Endothelial cell of umbilical vein (primary cell): Measurements from ENCODE around the gene LRSAM1. TPM values are rescaled to one million over a fixed set of nuclear protein-coding genes. Genes with fewer than 3 reads are reported as not detected.
A peak's percentile ranks its signal among the peaks of the same experiment; 100 is the strongest.

Experiments used
- BruUV-seq: library from RNA; stranded (reverse); fragments of 400-500 nt; replicated peaks from 2 replicates; lab custom pipeline; 2021; lab: Mats Ljungman, UMichigan
- CTCF ChIA-PET: fragments of 300-600, 350-600 bp; sonication (Branson Sonifier 250); formaldehyde crosslinking; loops from one replicate; lab custom pipeline; 2021; ENCODE audit warnings: antibody characterized with exemption, inconsistent platforms; lab: Charles Lee
- POLR2A ChIA-PET: fragments of 300-600, 350-600 bp; sonication (Branson Sonifier 250); formaldehyde crosslinking; loops from one replicate; lab custom pipeline; 2021; ENCODE audit warnings: antibody characterized with exemption, inconsistent platforms; lab: Charles Lee
- DNase-seq: peaks from one replicate; pipeline ENCODE4 v3.0.0-alpha.2; 2011; ENCODE audit warnings: low read depth, low spot score
- FAIRE-seq: peaks from 2 replicates; lab custom pipeline; 2011; peaks lifted over from hg19 to GRCh38; lab: Jason Lieb, UNC
- H2AFZ ChIP-seq: 2 replicates; pipeline ENCODE4 v1.6.0; 2012; ENCODE audit warnings: low read depth, low read length, control low read depth, inconsistent platforms
- H3K27ac ChIP-seq: 2 replicates; pipeline ENCODE4 v1.5.1; 2011; ENCODE audit warnings: low read depth, mild to moderate bottlenecking, control low read depth, low read length, moderate library complexity; ENCODE audit not compliant: insufficient read depth
- H3K27me3 ChIP-seq, 2 experiments: 2 replicates each; pipeline versions ENCODE4 v1.6.0 to v1.6.1; 2011; ENCODE audit warnings: low read length in 2 of 2, mixed read lengths in 1 of 2; ENCODE audit not compliant: control insufficient read depth in 2 of 2, insufficient read depth in 2 of 2
- H3K36me3 ChIP-seq, 2 experiments: 2 replicates in 1 of 2; 3 replicates in 1 of 2; pipeline ENCODE4 v1.5.1; 2011; ENCODE audit warnings: low read length in 2 of 2, mild to moderate bottlenecking in 1 of 2, moderate library complexity in 1 of 2; ENCODE audit not compliant: control insufficient read depth in 2 of 2, insufficient read depth in 2 of 2; ENCODE audit errors: extremely low read depth in 1 of 2
- H3K4me1 ChIP-seq: 3 replicates; pipeline ENCODE4 v1.5.1; 2011; ENCODE audit warnings: mild to moderate bottlenecking, low read length; ENCODE audit not compliant: control insufficient read depth, insufficient read depth; ENCODE audit errors: extremely low read depth
- H3K4me2 ChIP-seq: 2 replicates; pipeline ENCODE4 v1.6.1; 2011; ENCODE audit warnings: low read length, control low read depth, mixed read lengths; ENCODE audit not compliant: insufficient read depth
- H3K4me3 ChIP-seq, 3 experiments: fragments of 200-600 bp in 1 of 3; sonication (generic), shearing (Covaris generic) in 1 of 3; replicated peaks in 1 of 3; 2 replicates each; pipeline ENCODE4 v1.5.1; 2011 to 2016; ENCODE audit warnings: control low read depth in 3 of 3, low read length in 3 of 3, mild to moderate bottlenecking in 2 of 3, inconsistent platforms in 1 of 3, low read depth in 1 of 3, moderate library complexity in 1 of 3; ENCODE audit not compliant: insufficient read depth in 1 of 3
- H3K79me2 ChIP-seq: 2 replicates; pipeline ENCODE4 v1.6.0; 2012; ENCODE audit warnings: low read length, inconsistent platforms; ENCODE audit not compliant: control insufficient read depth, insufficient read depth
- H3K9ac ChIP-seq: replicated peaks from 2 replicates; pipeline ENCODE3; 2011; ENCODE audit warnings: low read length, control low read depth; ENCODE audit not compliant: insufficient read depth; ENCODE audit errors: extremely low read depth
- H3K9me1 ChIP-seq: replicated peaks from 3 replicates; pipeline ENCODE4 v1.6.0; 2011; ENCODE audit warnings: mild to moderate bottlenecking, low read length; ENCODE audit not compliant: control insufficient read depth, insufficient read depth; ENCODE audit errors: extremely low read depth
- H3K9me3 ChIP-seq: replicated peaks from 2 replicates; pipeline ENCODE4 v1.5.1; 2012; ENCODE audit warnings: low read length, inconsistent platforms; ENCODE audit not compliant: control insufficient read depth, insufficient read depth
- H4K20me1 ChIP-seq: replicated peaks from 2 replicates; pipeline ENCODE3; 2011; ENCODE audit warnings: mild to moderate bottlenecking, low read length; ENCODE audit not compliant: control insufficient read depth, insufficient read depth; ENCODE audit errors: extremely low read depth
- EZH2 ChIP-seq: IDR thresholded peaks from 2 replicates; pipeline ENCODE4 v1.6.1; 2012; ENCODE audit warnings: borderline replicate concordance, low read depth, mild to moderate bottlenecking, moderate library complexity, low read length, inconsistent platforms; ENCODE audit not compliant: severe bottlenecking
- JUN ChIP-seq: IDR thresholded peaks from 2 replicates; pipeline ENCODE4 v1.6.1; 2011; ENCODE audit warnings: borderline replicate concordance, low read depth; ENCODE audit not compliant: insufficient read length, insufficient read depth
- POLR2A ChIP-seq: IDR thresholded peaks from 2 replicates; pipeline ENCODE4 v1.6.1; 2012; ENCODE audit warnings: low read depth, mild to moderate bottlenecking, control low read depth, low read length
- POLR2AphosphoS5 ChIP-seq: IDR thresholded peaks from 2 replicates; pipeline ENCODE4 v1.6.1; 2012; ENCODE audit warnings: low read depth, mild to moderate bottlenecking, control low read depth, low read length, moderate library complexity; ENCODE audit not compliant: insufficient read depth
- dilution Hi-C: fragments of 300-500 bp; cut with MboI; formaldehyde crosslinking; loops from one replicate; pipeline ENCODE4 v1.15.0; 2019; ENCODE audit warnings: low sequenced_read_pairs; ENCODE audit not compliant: extremely low pct_ligation_motif_present
- intact Hi-C: fragments of 100-400 bp; cut with micrococcal nuclease; formaldehyde crosslinking; loops from one replicate; pipeline ENCODE4 v1.10.0; 2022
- polyA plus RNA-seq, 4 experiments: library from polyadenylated mRNA; depleted of rRNA in 3 of 4; stranded (reverse) in 3 of 4; unstranded in 1 of 4; fragments of >200 nt; gene quantifications; 2 replicates each; pipeline versions ENCODE4 v1.2.1 to v1.2.3, GENCODE V29; 2011 to 2012; ENCODE audit warnings: missing spikeins in 1 of 4
- total RNA-seq: library from RNA; stranded (reverse); gene quantifications from 2 replicates; pipeline ENCODE4 v1.2.3, GENCODE V29; 2021
- TF ChIP-seq, protein P1 (sequence below), 2 donors: IDR thresholded peaks; 1 replicate in 1 of 2; 2 replicates in 1 of 2; pipeline ENCODE4 v1.5.1; 2011; ENCODE audit warnings: low read length in 2 of 2, mild to moderate bottlenecking in 2 of 2, moderate library complexity in 2 of 2, control low read depth in 1 of 2, inconsistent platforms in 1 of 2, low read depth in 1 of 2; ENCODE audit not compliant: insufficient read depth in 1 of 2; ENCODE audit errors: extremely low read depth in 1 of 2
- TF ChIP-seq, protein P2 (sequence below): IDR thresholded peaks from 2 replicates; pipeline ENCODE4 v1.6.1; 2011; ENCODE audit not compliant: insufficient read depth, insufficient read length

LRSAM1 gene
- total and polyA plus RNA-seq, 2 donors (not counting 3 experiments of a cell fraction or from before 2014, with no cell fraction given), result 10.8 to 18.9 TPM

DNA sequence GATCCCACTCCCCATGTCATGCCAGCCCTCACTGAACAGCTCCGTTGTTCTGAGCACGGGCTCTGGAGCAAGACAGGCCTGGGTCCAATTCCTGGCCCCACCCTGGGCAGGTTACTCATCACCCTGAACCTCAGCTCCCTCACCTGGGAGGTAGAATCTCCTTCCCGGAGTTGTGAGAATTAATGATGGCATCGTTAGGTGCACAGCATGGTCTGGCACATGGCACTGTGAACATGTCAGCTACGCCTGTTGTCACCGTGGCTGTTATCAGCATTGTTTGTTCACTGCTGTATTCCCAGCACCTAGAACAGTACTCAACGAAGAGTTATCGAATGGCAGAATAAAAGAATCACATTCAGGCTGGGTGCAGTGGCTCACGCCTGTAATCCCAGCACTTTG, 43.0 kb downstream of the LRSAM1 start:
- Histone ChIP-seq H3K4me2 (no peak overlapping the region), H3K9me3 (no peaks in the 10 kb centered on the region), H3K36me3 (peaks cover 4 to 29% of the 10 kb centered on the region in 2 experiments), H3K79me2 (no peaks in the 10 kb centered on the region), H2AFZ (no peak overlapping the region), H3K9ac (no peak overlapping the region), H3K9me1 (no peaks in the 10 kb centered on the region), H4K20me1 (no peaks in the 10 kb centered on the region), H3K4me1 (peaks cover 4% of the 10 kb centered on the region), H3K27ac (no peak overlapping the region), H3K27me3 (no peaks in the 10 kb centered on the region), H3K4me3 (no peak overlapping the region)
- ChIA-PET POLR2A (no interaction called here), CTCF (no interaction called here)
- DNase-seq (no peak), FAIRE-seq (no peak)
- TF ChIP-seq POLR2A (no peak), JUN (no peak), EZH2 (no peak), POLR2AphosphoS5 (no peak)
- TF ChIP-seq, protein P1, sequence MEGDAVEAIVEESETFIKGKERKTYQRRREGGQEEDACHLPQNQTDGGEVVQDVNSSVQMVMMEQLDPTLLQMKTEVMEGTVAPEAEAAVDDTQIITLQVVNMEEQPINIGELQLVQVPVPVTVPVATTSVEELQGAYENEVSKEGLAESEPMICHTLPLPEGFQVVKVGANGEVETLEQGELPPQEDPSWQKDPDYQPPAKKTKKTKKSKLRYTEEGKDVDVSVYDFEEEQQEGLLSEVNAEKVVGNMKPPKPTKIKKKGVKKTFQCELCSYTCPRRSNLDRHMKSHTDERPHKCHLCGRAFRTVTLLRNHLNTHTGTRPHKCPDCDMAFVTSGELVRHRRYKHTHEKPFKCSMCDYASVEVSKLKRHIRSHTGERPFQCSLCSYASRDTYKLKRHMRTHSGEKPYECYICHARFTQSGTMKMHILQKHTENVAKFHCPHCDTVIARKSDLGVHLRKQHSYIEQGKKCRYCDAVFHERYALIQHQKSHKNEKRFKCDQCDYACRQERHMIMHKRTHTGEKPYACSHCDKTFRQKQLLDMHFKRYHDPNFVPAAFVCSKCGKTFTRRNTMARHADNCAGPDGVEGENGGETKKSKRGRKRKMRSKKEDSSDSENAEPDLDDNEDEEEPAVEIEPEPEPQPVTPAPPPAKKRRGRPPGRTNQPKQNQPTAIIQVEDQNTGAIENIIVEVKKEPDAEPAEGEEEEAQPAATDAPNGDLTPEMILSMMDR (IDR thresholded peaks at IDR 0.05; ENCODE audit: extremely low read depth in 1 of 2, insufficient read depth in 1 of 2, low read depth in 1 of 2, low read length in 2 of 2), result no peak
- dilution Hi-C loops, result no loop called here
- BruUV-seq, result no TSS peak
- intact Hi-C loops, result no loop called here

DNA sequence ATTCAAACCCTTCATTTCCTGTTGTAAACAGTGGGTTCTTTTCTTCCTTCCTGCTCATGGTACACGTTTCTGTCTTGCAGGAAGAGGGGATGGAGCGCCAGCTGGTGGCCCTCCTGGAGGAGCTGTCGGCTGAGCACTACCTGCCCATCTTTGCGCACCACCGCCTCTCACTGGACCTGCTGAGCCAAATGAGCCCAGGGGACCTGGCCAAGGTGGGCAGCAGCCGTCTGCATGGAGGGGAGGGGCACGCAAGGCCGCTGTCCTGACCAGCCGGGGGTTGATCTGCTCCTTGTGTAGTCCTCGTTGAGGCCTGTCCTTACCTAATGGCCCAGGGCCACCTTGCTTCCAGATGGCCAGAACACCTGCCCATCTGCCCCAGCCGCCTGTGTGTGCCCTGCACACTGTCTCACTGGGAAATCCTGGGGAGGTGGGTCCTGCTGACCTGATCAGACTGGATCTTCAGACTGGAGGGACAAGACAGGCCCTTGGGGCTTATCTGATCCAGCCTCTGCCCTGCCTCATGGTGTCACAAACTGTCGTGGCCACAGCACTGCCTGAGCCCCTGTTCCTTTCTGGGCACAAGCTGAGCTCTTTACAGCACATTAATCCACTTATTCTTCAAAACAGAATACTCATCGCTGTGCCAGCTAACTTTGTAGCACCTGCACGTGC, 44.7 kb downstream of the LRSAM1 start:
- intact Hi-C loops (no loop called here), dilution Hi-C loops (no loop called here)
- Histone ChIP-seq H3K27me3 (no peaks in the 10 kb centered on the region), H3K4me1 (peaks cover 4% of the 10 kb centered on the region), H3K36me3 (peaks cover 4 to 23% of the 10 kb centered on the region in 2 experiments), H3K9me1 (no peaks in the 10 kb centered on the region), H2AFZ (no peak overlapping the region), H3K9me3 (no peaks in the 10 kb centered on the region), H3K27ac (no peak overlapping the region), H3K9ac (no peak overlapping the region), H3K4me2 (no peak overlapping the region), H4K20me1 (no peaks in the 10 kb centered on the region), H3K79me2 (no peaks in the 10 kb centered on the region), H3K4me3 (no peak overlapping the region)
- TF ChIP-seq, protein P2, sequence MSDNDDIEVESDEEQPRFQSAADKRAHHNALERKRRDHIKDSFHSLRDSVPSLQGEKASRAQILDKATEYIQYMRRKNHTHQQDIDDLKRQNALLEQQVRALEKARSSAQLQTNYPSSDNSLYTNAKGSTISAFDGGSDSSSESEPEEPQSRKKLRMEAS, result no peak
- peak; percentile 22 for TF ChIP-seq POLR2AphosphoS5
- CTCF ChIA-PET, result interaction anchor here (0.8 to 1.8 kb wide), 3 partner anchors 83 to 555 kb away, joined by 3 to 4 read pairs (median 4); no protein-coding TSS in a partner anchor
- BruUV-seq, result no TSS peak
- FAIRE-seq, result no peak
- DNase-seq, result no peak
- POLR2A ChIA-PET, result no interaction called here
